GM19455 (cell line): ENCODE results near the gene SSC4D.

Experiments used
- ATAC-seq: cut with Tn5 transposase; IDR thresholded peaks from one replicate; pipeline ENCODE4 v1.9.1; 2021; ENCODE audit not compliant: unreplicated experiment

Gene SSC4D

GRCh38 chr7:76356115-76356514 lies 53.4 kb downstream of the SSC4D start:
- no peak for ATAC-seq

- no peak for ATAC-seq
These were observed 54.3 kb downstream of the SSC4D start for GRCh38 chr7:76354981-76355730.

- no peak for ATAC-seq
These were observed 55.0 kb downstream of the SSC4D start for GRCh38 chr7:76354516-76354915.

GRCh38 chr7:76353744-76354143 lies 55.8 kb downstream of the SSC4D start:
- no peak for ATAC-seq

- no peak for ATAC-seq
These were observed 57.3 kb downstream of the SSC4D start for GRCh38 chr7:76352193-76352592.

- no peak for ATAC-seq
These were observed 58.1 kb downstream of the SSC4D start for GRCh38 chr7:76351372-76351771.

- no peak for ATAC-seq
These were observed 60.1 kb downstream of the SSC4D start for GRCh38 chr7:76349313-76349885.

GRCh38 chr7:76347710-76348109 lies 61.8 kb downstream of the SSC4D start:
- ATAC-seq, result no peak

- ATAC-seq, result no peak
These were observed 62.7 kb downstream of the SSC4D start for GRCh38 chr7:76346778-76347177.

GRCh38 chr7:76346097-76346496 lies 63.4 kb downstream of the SSC4D start:
- ATAC-seq, result no peak

- no peak for ATAC-seq
These were observed 65.6 kb downstream of the SSC4D start for GRCh38 chr7:76343931-76344321.

- ATAC-seq, result no peak
These were observed 66.1 kb downstream of the SSC4D start for GRCh38 chr7:76343294-76343930.

GRCh38 chr7:76342222-76342621 lies 67.3 kb downstream of the SSC4D start:
- ATAC-seq, result no peak

GRCh38 chr7:76340617-76341131 lies 68.8 kb downstream of the SSC4D start:
- ATAC-seq, result no peak
